K562 (cell line): ENCODE measurements around the gene ATCAY. TPM values are rescaled to one million over a fixed set of nuclear protein-coding genes. Genes with fewer than 3 reads are reported as not detected.
A peak's percentile ranks its signal among the peaks of the same experiment; 100 is the strongest.

Experiments
- GABPB2 ChIP-seq: fragments of 250-450 bp; sonication (Bioruptor Pico); conservative IDR thresholded peaks from 2 replicates; pipeline ENCODE4 v1.5.1; 2021; ENCODE audit warnings: mild to moderate bottlenecking
- GATAD2B ChIP-seq: fragments of 450-650 bp; IDR thresholded peaks from 2 replicates; pipeline ENCODE4 v1.6.1; 2017; ENCODE audit warnings: mild to moderate bottlenecking, borderline replicate concordance
- JUND ChIP-seq, 2 experiments: IDR thresholded peaks; 2 replicates in 1 of 2; 3 replicates in 1 of 2; pipeline ENCODE4 v1.6.1; 2011; ENCODE audit warnings: borderline replicate concordance in 2 of 2, low read depth in 2 of 2, low read length in 2 of 2, improper control_type of control experiment in 1 of 2, missing biosample characterization in 1 of 2, missing genetic modification characterization in 1 of 2, missing genetic modification reagents in 1 of 2
- KDM1A ChIP-seq, 2 experiments: fragments of 450-650 bp; IDR thresholded peaks; 2 replicates each; pipeline ENCODE4 v1.6.1; 2016; ENCODE audit warnings: mild to moderate bottlenecking in 2 of 2
- KDM5B ChIP-seq: fragments of 200-600 bp; sonication (generic); IDR thresholded peaks from 2 replicates; pipeline ENCODE4 v1.6.1; 2012; ENCODE audit warnings: low read depth, mild to moderate bottlenecking, moderate library complexity, low read length, control low read depth, inconsistent platforms; ENCODE audit not compliant: insufficient replicate concordance
- RAD21 ChIP-seq, 2 experiments: fragments of 250-450 bp in 1 of 2; fragments of 450-650 bp in 1 of 2; sonication (Bioruptor Pico) in 1 of 2; formaldehyde crosslinking in 1 of 2; IDR thresholded peaks in 1 of 2; conservative IDR thresholded peaks in 1 of 2; 2 replicates each; pipeline versions ENCODE4 v1.4.0 to v1.8.0; 2020 to 2022; ENCODE audit warnings: mild to moderate bottlenecking in 2 of 2, moderate library complexity in 1 of 2
- RBM39 ChIP-seq: fragments of 200-400 bp; formaldehyde crosslinking; optimal IDR thresholded peaks from 2 replicates; pipeline ENCODE3; 2018; ENCODE audit warnings: low read depth, low read length
- SMAD1 ChIP-seq: fragments of 150-350 bp; IDR thresholded peaks from 2 replicates; pipeline ENCODE4 v1.6.1; 2014; ENCODE audit warnings: low read length, low read depth; ENCODE audit not compliant: partially characterized antibody
- TSC22D4 ChIP-seq: fragments of 450-650 bp; IDR thresholded peaks from 2 replicates; pipeline ENCODE4 v1.6.1; 2016; ENCODE audit warnings: missing genetic modification characterization, missing biosample characterization, control low read depth
- ZNF274 ChIP-seq: IDR thresholded peaks from 2 replicates; pipeline ENCODE4 v1.6.1; 2011; ENCODE audit warnings: low read depth, mild to moderate bottlenecking, low read length, moderate library complexity, borderline replicate concordance
- ZNF354B ChIP-seq: fragments of 250-450 bp; sonication (Bioruptor Pico); IDR thresholded peaks from 2 replicates; pipeline ENCODE4 v1.4.0; 2020
- ZNF589 ChIP-seq: fragments of 200-800 bp; sonication (Bioruptor generic); IDR thresholded peaks from 2 replicates; pipeline ENCODE4 v1.6.1; 2016; ENCODE audit warnings: low read depth, missing genetic modification characterization, missing compliant biosample characterization
- polyA plus RNA-seq, 8 experiments: library from polyadenylated mRNA; depleted of rRNA in 4 of 8; stranded (reverse) in 5 of 8; unstranded in 3 of 8; fragments of >200 nt; fragmentation: Nextera tagmentation in 2 of 8; fragmentation: Illumina TruSeq in 1 of 8; extraction: Ambion mirVana in 2 of 8; extraction: Trizol in 1 of 8; gene quantifications; 2 replicates each; pipeline versions ENCODE4 v1.2.1 to v1.2.3, GENCODE V29; 2011 to 2014; ENCODE audit warnings: inconsistent platforms in 1 of 8, missing spikeins in 1 of 8
- total RNA-seq, 7 experiments: library from RNA; depleted of rRNA in 6 of 7; stranded (reverse); fragments of >200 nt in 6 of 7; fragmentation: Illumina TruSeq in 2 of 7; extraction: Trizol in 2 of 7; gene quantifications; 2 replicates each; pipeline versions ENCODE4 v1.2.1 to v1.2.3, GENCODE V29; 2011 to 2021; ENCODE audit warnings: low replicate concordance in 1 of 7
- TF ChIP-seq, protein P1 (sequence below): sonication (generic); formaldehyde crosslinking; IDR thresholded peaks from 2 replicates; pipeline ENCODE4 v1.8.1; 2023; ENCODE audit warnings: mild to moderate bottlenecking, missing genetic modification reagents
- TF ChIP-seq, protein P2 (sequence below), 3 experiments: fragments of 200-800 bp in 1 of 3; fragments of 250-450 bp in 1 of 3; fragments of 450-650 bp in 1 of 3; sonication (Bioruptor Pico) in 1 of 3; sonication (Bioruptor generic) in 1 of 3; formaldehyde crosslinking in 1 of 3; IDR thresholded peaks; 2 replicates each; pipeline versions ENCODE4 v1.6.1 to v1.8.0; 2016 to 2022; ENCODE audit warnings: mild to moderate bottlenecking in 2 of 3, missing genetic modification characterization in 2 of 3, missing compliant biosample characterization in 1 of 3, moderate library complexity in 1 of 3
- TF ChIP-seq, protein P3 (sequence below): fragments of 250-450 bp; sonication (Bioruptor Pico); IDR thresholded peaks from 2 replicates; pipeline ENCODE4 v1.4.0; 2020; ENCODE audit warnings: mild to moderate bottlenecking, moderate library complexity
- TF ChIP-seq, protein P4 (sequence below): fragments of 250-450 bp; sonication (Bioruptor Pico); IDR thresholded peaks from 2 replicates; pipeline ENCODE4 v1.8.0; 2022; ENCODE audit warnings: moderate library complexity, mild to moderate bottlenecking, inconsistent platforms

ATCAY gene
- total and polyA plus RNA-seq, 9 of the 15 experiments (the other 6 are each of a cell fraction or from before 2014, with no cell fraction given): not detected

DNA sequence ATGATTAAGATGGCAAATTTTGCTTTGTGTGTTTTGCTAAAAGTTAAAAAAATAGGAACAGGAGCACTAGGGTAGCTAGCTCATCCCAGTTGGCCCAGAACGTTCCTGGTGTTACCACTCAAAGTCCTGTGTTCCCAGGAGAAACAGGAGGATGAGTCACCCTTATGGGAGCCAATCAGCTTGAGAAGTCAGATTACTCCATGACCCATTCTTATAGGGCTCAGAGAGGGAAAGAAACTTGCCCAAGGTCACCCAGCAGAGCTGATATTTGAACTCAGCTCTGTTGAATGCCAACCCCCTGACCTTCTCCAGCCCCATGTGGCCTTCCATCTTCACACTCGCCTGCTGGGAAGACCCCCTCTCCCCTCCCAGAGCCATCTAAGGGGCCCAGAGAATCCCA lies 65.4 kb downstream of the ATCAY start (continued):
- TF ChIP-seq, protein P1, sequence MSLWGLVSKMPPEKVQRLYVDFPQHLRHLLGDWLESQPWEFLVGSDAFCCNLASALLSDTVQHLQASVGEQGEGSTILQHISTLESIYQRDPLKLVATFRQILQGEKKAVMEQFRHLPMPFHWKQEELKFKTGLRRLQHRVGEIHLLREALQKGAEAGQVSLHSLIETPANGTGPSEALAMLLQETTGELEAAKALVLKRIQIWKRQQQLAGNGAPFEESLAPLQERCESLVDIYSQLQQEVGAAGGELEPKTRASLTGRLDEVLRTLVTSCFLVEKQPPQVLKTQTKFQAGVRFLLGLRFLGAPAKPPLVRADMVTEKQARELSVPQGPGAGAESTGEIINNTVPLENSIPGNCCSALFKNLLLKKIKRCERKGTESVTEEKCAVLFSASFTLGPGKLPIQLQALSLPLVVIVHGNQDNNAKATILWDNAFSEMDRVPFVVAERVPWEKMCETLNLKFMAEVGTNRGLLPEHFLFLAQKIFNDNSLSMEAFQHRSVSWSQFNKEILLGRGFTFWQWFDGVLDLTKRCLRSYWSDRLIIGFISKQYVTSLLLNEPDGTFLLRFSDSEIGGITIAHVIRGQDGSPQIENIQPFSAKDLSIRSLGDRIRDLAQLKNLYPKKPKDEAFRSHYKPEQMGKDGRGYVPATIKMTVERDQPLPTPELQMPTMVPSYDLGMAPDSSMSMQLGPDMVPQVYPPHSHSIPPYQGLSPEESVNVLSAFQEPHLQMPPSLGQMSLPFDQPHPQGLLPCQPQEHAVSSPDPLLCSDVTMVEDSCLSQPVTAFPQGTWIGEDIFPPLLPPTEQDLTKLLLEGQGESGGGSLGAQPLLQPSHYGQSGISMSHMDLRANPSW: no peak
- no peak for TF ChIP-seq ZNF589
- TF ChIP-seq, protein P2, sequence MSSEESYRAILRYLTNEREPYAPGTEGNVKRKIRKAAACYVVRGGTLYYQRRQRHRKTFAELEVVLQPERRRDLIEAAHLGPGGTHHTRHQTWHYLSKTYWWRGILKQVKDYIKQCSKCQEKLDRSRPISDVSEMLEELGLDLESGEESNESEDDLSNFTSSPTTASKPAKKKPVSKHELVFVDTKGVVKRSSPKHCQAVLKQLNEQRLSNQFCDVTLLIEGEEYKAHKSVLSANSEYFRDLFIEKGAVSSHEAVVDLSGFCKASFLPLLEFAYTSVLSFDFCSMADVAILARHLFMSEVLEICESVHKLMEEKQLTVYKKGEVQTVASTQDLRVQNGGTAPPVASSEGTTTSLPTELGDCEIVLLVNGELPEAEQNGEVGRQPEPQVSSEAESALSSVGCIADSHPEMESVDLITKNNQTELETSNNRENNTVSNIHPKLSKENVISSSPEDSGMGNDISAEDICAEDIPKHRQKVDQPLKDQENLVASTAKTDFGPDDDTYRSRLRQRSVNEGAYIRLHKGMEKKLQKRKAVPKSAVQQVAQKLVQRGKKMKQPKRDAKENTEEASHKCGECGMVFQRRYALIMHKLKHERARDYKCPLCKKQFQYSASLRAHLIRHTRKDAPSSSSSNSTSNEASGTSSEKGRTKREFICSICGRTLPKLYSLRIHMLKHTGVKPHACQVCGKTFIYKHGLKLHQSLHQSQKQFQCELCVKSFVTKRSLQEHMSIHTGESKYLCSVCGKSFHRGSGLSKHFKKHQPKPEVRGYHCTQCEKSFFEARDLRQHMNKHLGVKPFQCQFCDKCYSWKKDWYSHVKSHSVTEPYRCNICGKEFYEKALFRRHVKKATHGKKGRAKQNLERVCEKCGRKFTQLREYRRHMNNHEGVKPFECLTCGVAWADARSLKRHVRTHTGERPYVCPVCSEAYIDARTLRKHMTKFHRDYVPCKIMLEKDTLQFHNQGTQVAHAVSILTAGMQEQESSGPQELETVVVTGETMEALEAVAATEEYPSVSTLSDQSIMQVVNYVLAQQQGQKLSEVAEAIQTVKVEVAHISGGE (CRISPR knock-in tag; IDR thresholded peaks at IDR 0.05): no peak
- no peak for TF ChIP-seq TSC22D4 (tag)
- TF ChIP-seq GATAD2B: no peak
- no peak for TF ChIP-seq ZNF354B (CRISPR knock-in tag)
- peak; percentile 46 to 59; a peak in 3 of 4 replicates for TF ChIP-seq KDM1A (IDR thresholded peaks at IDR 0.05)
- TF ChIP-seq ZNF274: no peak
- TF ChIP-seq RBM39: no peak
- TF ChIP-seq, protein P3, sequence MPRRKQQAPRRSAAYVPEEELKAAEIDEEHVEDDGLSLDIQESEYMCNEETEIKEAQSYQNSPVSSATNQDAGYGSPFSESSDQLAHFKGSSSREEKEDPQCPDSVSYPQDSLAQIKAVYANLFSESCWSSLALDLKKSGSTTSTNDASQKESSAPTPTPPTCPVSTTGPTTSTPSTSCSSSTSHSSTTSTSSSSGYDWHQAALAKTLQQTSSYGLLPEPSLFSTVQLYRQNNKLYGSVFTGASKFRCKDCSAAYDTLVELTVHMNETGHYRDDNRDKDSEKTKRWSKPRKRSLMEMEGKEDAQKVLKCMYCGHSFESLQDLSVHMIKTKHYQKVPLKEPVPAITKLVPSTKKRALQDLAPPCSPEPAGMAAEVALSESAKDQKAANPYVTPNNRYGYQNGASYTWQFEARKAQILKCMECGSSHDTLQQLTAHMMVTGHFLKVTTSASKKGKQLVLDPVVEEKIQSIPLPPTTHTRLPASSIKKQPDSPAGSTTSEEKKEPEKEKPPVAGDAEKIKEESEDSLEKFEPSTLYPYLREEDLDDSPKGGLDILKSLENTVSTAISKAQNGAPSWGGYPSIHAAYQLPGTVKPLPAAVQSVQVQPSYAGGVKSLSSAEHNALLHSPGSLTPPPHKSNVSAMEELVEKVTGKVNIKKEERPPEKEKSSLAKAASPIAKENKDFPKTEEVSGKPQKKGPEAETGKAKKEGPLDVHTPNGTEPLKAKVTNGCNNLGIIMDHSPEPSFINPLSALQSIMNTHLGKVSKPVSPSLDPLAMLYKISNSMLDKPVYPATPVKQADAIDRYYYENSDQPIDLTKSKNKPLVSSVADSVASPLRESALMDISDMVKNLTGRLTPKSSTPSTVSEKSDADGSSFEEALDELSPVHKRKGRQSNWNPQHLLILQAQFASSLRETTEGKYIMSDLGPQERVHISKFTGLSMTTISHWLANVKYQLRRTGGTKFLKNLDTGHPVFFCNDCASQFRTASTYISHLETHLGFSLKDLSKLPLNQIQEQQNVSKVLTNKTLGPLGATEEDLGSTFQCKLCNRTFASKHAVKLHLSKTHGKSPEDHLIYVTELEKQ (CRISPR knock-in tag): no peak
- no peak for TF ChIP-seq SMAD1
- TF ChIP-seq, protein P4, sequence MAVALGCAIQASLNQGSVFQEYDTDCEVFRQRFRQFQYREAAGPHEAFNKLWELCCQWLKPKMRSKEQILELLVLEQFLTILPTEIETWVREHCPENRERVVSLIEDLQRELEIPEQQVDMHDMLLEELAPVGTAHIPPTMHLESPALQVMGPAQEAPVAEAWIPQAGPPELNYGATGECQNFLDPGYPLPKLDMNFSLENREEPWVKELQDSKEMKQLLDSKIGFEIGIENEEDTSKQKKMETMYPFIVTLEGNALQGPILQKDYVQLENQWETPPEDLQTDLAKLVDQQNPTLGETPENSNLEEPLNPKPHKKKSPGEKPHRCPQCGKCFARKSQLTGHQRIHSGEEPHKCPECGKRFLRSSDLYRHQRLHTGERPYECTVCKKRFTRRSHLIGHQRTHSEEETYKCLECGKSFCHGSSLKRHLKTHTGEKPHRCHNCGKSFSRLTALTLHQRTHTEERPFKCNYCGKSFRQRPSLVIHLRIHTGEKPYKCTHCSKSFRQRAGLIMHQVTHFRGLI (CRISPR knock-in tag): no peak
- TF ChIP-seq GABPB2 (CRISPR knock-in tag): no peak
- no peak for TF ChIP-seq RAD21 (CRISPR knock-in tag; conservative IDR thresholded peaks at IDR 0.05 in 1 of 2, IDR thresholded peaks at IDR 0.05 in 1 of 2)
- TF ChIP-seq KDM5B: no peak
- peak; percentile 57; the same call in 1 of the 2 replicates for TF ChIP-seq JUND (IDR thresholded peaks at IDR 0.05; ENCODE audit: borderline replicate concordance, low read depth, low read length)
- peak; percentile 30; the same call in 1 of the 3 replicates for TF ChIP-seq JUND (tag; IDR thresholded peaks at IDR 0.05; ENCODE audit: borderline replicate concordance, low read depth, low read length)
